OCI-LY3 (cell line): ENCODE measurements around the gene ASB6.

ENCODE experiments used
- H2AFZ ChIP-seq: fragments of 200-600, 300-600 bp; shearing (Covaris generic); 2 replicates; pipeline ENCODE4 v1.6.0; 2014; ENCODE audit warnings: antibody characterized with exemption, low read depth, low read length
- H3K27ac ChIP-seq: fragments of 200-600, 300-600 bp; sonication (generic); 2 replicates; pipeline ENCODE4 v1.5.1; 2014; ENCODE audit warnings: mild to moderate bottlenecking, low read length, moderate library complexity, mixed read lengths
- H3K27me3 ChIP-seq: fragments of 200-600, 300-600 bp; sonication (generic); 2 replicates; pipeline ENCODE4 v1.6.1; 2014; ENCODE audit warnings: low read depth, low read length, mixed read lengths
- H3K36me3 ChIP-seq: fragments of 200-600, 300-600 bp; sonication (generic); replicated peaks from 2 replicates; pipeline ENCODE3; 2014; ENCODE audit warnings: low read depth, low read length, mixed read lengths
- H3K4me1 ChIP-seq: fragments of 300-600, 200-600 bp; sonication (generic); 2 replicates; pipeline ENCODE4 v1.6.1; 2014; ENCODE audit warnings: low read length, mixed read lengths
- H3K4me2 ChIP-seq: fragments of 200-600, 300-600 bp; sonication (generic); 2 replicates; pipeline ENCODE4 v1.6.1; 2014; ENCODE audit warnings: low read length, mixed read lengths
- H3K4me3 ChIP-seq: fragments of 300-600, 200-600 bp; sonication (generic); 2 replicates; pipeline ENCODE4 v1.5.1; 2014; ENCODE audit warnings: antibody characterized with exemption, mild to moderate bottlenecking, low read length, moderate library complexity
- H3K79me2 ChIP-seq: fragments of 300-600, 200-600 bp; shearing (Covaris generic); 2 replicates; pipeline ENCODE4 v1.6.1; 2014; ENCODE audit warnings: mild to moderate bottlenecking, low read length, mixed read lengths
- H3K9ac ChIP-seq: fragments of 300-600, 200-600 bp; shearing (Covaris generic); 2 replicates; pipeline ENCODE4 v1.6.0; 2014; ENCODE audit warnings: mild to moderate bottlenecking, low read length, moderate library complexity
- H3K9me3 ChIP-seq: fragments of 200-600, 300-600 bp; shearing (Covaris generic); 2 replicates; pipeline ENCODE4 v1.6.1; 2014; ENCODE audit warnings: low read length, mixed read lengths; ENCODE audit not compliant: insufficient read depth
- H4K20me1 ChIP-seq: fragments of 200-600, 300-600 bp; sonication (generic); 2 replicates; pipeline ENCODE4 v1.6.1; 2016; ENCODE audit warnings: low read length, mixed read lengths; ENCODE audit not compliant: insufficient read depth
- EZH2phosphoT487 ChIP-seq: fragments of 200-600 bp; shearing (Covaris generic); IDR thresholded peaks from 2 replicates; pipeline ENCODE4 v1.6.1; 2018; ENCODE audit warnings: antibody characterized with exemption, mixed run types, low read depth
- TF ChIP-seq, protein P1 (sequence below): fragments of 200-600, 300-600 bp; sonication (generic); IDR thresholded peaks from 2 replicates; pipeline ENCODE4 v1.5.1; 2014; ENCODE audit warnings: antibody characterized with exemption, low read length, low read depth

The ASB6 gene

DNA sequence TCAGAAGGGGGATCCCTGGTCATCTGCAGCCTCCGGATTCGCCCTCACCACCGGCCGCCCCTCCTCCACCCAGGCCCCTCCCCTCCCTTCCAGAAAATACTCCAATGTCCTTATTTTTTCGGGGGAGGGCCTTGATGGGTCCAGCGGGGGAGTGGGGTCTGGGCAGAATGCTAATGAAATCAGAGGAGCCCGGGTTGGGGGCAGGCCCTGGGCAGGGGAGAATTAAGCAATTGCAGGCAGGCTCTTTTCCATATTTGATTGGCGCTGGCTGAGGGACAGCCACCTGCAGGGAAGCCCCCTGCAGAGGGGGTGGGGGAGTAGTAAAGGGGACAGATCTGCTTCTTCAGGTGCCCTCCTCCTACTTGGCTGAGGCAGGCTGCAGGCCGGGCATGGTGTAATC is 44.8 kb upstream of the ASB6 start:
- Histone ChIP-seq H3K27me3 (no peaks in the 10 kb centered on the region), H3K4me1 (no peaks in the 10 kb centered on the region), H3K36me3 (no peaks in the 10 kb centered on the region), H3K9ac (no peak overlapping the region), H3K27ac (no peak overlapping the region), H4K20me1 (no peaks in the 10 kb centered on the region), H3K9me3 (no peaks in the 10 kb centered on the region), H3K4me3 (no peak overlapping the region), H3K4me2 (no peak overlapping the region), H2AFZ (no peak overlapping the region), H3K79me2 (no peaks in the 10 kb centered on the region)
- TF ChIP-seq, protein P1, sequence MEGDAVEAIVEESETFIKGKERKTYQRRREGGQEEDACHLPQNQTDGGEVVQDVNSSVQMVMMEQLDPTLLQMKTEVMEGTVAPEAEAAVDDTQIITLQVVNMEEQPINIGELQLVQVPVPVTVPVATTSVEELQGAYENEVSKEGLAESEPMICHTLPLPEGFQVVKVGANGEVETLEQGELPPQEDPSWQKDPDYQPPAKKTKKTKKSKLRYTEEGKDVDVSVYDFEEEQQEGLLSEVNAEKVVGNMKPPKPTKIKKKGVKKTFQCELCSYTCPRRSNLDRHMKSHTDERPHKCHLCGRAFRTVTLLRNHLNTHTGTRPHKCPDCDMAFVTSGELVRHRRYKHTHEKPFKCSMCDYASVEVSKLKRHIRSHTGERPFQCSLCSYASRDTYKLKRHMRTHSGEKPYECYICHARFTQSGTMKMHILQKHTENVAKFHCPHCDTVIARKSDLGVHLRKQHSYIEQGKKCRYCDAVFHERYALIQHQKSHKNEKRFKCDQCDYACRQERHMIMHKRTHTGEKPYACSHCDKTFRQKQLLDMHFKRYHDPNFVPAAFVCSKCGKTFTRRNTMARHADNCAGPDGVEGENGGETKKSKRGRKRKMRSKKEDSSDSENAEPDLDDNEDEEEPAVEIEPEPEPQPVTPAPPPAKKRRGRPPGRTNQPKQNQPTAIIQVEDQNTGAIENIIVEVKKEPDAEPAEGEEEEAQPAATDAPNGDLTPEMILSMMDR, result no peak
- no peak for TF ChIP-seq EZH2phosphoT487

DNA sequence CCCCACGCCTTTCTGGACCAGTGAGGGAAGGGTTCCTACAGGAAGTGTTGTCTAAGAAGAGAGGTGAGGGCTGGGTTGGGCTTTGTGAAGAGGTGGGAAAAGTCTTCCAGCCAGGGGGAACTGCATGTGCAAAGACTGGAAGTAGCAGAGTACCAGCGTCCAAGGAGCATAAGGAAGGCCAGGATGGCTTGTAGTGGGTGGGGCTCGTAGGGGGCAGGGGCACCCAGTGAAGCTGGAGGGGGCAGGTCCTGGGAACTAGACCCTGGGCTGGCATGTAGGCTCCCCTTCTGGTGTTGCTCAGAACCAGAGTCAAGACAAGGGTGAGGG is 43.9 kb upstream of the ASB6 start:
- Histone ChIP-seq H3K4me1 (no peaks in the 10 kb centered on the region), H4K20me1 (no peaks in the 10 kb centered on the region), H2AFZ (no peak overlapping the region), H3K36me3 (no peaks in the 10 kb centered on the region), H3K4me3 (no peak overlapping the region), H3K4me2 (no peak overlapping the region), H3K79me2 (no peaks in the 10 kb centered on the region), H3K27me3 (no peaks in the 10 kb centered on the region), H3K9me3 (no peaks in the 10 kb centered on the region), H3K9ac (no peak overlapping the region), H3K27ac (no peak overlapping the region)
- TF ChIP-seq EZH2phosphoT487, result no peak
- TF ChIP-seq, protein P1, result no peak

DNA sequence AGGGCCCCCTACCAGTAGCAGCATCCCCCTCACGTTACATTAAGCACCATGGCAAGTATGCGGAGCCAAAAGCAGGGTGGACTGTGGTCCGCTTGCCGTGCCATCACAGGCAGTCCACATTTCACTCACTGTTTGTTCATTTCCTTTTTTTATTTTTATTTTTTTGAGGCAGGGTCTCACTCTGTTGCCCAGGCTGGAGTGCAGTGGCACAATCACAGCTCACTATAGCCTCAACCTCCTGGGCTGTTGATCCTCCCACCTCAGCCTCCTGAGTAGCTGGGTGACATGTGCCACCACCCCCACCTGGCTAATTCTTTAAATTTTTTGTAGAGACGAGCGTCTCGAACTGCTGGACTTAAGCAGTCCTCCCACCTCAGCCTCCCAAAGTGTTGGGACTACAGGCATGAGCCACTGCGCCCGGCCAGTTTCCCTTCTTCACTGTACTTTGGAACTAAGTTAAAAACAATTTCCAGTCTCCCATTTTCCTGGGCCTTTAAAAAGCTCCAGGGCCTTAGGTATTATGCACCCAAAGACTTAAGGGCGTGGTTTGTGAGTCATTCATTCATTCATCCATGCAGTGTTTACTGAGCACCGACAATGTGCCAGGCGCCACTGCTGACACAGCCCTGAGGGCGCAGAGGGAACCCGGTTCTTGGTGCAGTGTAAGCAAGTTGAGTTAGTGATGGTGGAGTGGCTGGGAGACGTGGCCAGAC is 43.4 kb upstream of the ASB6 start:
- Histone ChIP-seq H3K27me3 (no peaks in the 10 kb centered on the region), H4K20me1 (no peaks in the 10 kb centered on the region), H3K4me2 (no peak overlapping the region)

DNA sequence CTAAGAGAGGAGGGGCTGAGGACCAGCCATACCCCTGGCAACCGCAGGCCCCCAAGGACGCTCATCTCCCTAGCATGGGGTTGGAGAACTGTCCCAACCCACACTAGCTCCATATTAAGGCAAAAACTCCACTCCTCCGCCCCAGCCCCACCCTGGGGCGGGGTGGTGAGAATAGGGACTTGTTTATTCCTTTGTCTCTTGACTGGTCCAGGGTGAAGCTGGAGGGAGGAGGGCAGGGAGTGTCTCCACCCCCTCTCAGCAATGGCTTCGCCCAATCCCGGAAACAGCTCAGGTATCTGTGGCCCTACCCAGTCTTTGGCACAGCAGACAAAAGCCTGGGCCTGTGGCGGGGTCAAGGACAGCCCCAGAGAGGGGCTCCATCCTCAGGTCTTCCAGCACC is 40.4 kb upstream of the ASB6 start:
- no peaks in the 10 kb centered on the region for H3K27me3 ChIP-seq
- no peaks in the 10 kb centered on the region for H4K20me1 ChIP-seq
- H3K9me3 ChIP-seq, result no peaks in the 10 kb centered on the region
- no peaks in the 10 kb centered on the region for H3K4me1 ChIP-seq
- H3K4me2 ChIP-seq, result no peak overlapping the region
- no peaks in the 10 kb centered on the region for H3K36me3 ChIP-seq
- no peak overlapping the region for H3K4me3 ChIP-seq
- TF ChIP-seq, protein P1, result no peak
- TF ChIP-seq EZH2phosphoT487, result no peak
- no peak overlapping the region for H3K9ac ChIP-seq
- no peak overlapping the region for H2AFZ ChIP-seq
- H3K27ac ChIP-seq, result no peak overlapping the region
- H3K79me2 ChIP-seq, result no peaks in the 10 kb centered on the region

More for the DNA sequence above, 43.4 kb upstream of the ASB6 start:
- H2AFZ ChIP-seq, result no peak overlapping the region
- H3K4me1 ChIP-seq, result no peaks in the 10 kb centered on the region
- TF ChIP-seq, protein P1, result no peak
- TF ChIP-seq EZH2phosphoT487, result no peak
- H3K9me3 ChIP-seq, result no peaks in the 10 kb centered on the region
- H3K9ac ChIP-seq, result no peak overlapping the region
- no peaks in the 10 kb centered on the region for H3K79me2 ChIP-seq
- no peak overlapping the region for H3K27ac ChIP-seq
- H3K4me3 ChIP-seq, result no peak overlapping the region
- no peaks in the 10 kb centered on the region for H3K36me3 ChIP-seq
